Activated T-cell treated with anti-CD3 and anti-CD28 coated beads for 4 hours (primary cell): ENCODE results near the gene FBXO28.

ENCODE experiments used
- DNase-seq: peaks from one replicate; pipeline ENCODE4 v3.0.0-alpha.2; 2020

FBXO28 gene

GRCh38 chr1:224159541-224159940 lies 45.6 kb downstream of the FBXO28 start:
- DNase-seq = no peak

GRCh38 chr1:224160171-224160682 lies 46.3 kb downstream of the FBXO28 start:
- DNase-seq = no peak

- no peak for DNase-seq
Measured at GRCh38 chr1:224162768-224163167, 48.9 kb downstream of the FBXO28 start.

DNA sequence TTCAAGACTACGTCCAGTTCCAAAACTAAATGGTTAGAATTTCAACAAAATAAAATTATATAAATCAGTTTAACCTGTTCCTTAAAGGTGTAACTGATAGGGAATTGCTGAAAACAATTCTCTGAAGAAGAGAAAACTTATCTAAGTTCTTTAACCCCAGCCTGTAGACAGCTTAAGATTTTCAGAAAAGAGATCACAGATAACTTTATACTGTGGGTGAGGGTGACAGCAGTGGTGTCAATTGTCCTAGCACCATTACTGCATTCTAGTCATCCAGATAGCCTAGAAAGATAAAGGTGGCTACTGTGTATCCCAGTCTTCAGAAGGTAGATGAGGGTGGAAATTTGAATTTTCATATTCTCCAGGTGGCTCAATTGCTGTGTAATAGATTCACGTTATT lies 49.4 kb downstream of the FBXO28 start:
- DNase-seq = no peak

DNA sequence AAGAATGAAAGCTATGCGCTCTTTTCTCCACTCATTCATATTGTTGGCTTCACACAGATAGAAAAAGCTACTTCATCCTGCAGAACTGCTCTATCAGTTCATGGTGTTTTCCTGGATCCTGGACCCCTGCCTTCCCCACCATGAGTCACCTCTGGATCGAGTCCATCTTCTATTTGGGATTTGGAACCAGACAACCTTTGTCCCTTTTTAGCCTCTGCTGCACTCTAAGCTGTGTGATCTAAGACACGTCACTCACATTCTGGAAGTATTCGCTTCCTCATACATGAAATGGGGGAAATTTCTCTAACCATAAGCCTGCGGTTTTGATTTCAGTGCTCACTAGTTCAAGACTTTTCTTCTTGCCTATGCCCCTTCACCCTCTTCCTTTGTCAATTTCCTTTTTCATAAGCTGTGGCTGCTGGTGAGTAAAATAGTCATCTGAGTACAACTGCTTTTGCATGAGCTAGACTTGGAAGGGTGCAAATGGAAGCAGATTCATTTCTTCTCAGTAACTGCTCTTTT lies 55.0 kb downstream of the FBXO28 start:
- DNase-seq = no peak

DNA sequence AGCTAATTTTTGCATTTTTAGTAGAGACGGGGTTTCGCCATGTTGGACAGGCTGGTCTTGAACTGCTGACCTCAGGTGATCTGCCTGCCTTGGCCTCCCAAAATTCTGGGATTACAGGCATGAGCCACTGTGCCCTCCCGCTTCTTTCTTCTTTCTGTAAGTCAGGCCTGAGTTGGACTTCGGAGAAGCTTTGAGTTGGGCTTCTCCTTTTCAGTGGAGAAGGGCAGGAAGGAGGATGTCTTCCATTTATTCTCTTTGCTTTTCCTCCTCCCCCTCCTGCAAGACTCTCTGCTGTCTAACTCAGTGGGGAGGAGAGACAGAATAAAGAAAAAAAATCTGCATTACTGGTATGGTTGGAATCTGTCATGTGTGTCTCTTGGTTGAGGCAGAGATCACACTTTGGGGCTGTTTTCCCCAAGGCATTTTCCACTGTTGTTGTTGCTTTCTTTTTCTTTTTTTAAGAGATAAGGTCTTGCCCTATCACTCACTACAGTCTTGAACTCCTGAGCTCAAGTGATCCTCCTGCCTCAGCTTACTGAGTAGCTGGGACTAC lies 55.9 kb downstream of the FBXO28 start:
- no peak for DNase-seq

DNA sequence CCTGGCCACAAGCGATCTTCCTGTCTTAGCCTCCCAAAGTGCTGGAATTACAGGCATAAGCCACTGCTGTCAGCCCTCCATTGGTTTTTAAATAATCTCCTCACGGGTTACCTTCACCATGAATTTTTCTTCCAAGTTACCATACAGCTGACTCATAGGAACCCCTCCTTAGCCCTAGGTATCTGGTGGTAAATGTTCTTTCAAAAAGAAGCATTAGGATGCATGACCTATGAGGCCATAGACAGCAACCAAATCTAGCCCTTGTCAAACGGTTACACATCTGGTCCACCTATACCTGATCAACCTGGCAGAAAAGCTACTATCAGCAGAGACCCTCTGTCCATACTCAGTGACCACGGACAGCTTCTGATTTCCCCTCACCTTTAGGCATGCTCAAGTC lies 56.4 kb downstream of the FBXO28 start:
- DNase-seq = no peak

DNA sequence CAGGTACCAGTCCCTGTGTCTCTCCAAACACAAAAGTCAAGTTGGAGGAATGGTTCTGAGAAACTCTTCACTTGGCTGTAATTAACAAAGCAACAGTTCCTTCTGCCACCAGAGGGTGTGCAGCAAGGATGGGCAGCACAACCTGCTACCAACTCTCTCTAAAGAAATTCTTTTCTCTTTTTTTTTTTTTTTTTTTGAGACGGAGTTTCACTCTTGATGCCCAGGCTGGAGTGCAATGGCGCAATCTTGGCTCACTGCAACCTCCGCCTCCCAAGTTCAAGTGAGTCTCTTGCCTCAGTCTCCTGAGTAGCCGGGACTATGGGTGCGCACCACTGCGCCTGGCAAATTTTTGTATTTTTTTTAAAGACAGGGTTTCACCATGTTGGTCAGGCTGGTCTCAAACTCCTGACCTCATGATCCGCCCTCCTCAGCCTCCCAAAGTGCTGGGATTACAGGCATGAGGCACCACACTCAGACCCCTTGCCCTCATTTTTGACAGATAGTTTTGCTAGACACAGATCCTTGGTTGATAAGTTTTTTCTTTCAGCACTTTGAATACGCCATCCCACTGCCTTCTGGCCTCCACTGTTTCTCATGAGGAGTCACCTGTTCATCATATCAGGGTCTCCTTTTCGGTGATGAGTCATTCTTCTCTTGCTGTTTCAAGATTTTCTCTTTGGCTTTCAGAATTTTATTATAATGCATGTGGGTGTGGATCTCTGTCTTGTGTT lies 57.0 kb downstream of the FBXO28 start:
- DNase-seq = no peak

DNA sequence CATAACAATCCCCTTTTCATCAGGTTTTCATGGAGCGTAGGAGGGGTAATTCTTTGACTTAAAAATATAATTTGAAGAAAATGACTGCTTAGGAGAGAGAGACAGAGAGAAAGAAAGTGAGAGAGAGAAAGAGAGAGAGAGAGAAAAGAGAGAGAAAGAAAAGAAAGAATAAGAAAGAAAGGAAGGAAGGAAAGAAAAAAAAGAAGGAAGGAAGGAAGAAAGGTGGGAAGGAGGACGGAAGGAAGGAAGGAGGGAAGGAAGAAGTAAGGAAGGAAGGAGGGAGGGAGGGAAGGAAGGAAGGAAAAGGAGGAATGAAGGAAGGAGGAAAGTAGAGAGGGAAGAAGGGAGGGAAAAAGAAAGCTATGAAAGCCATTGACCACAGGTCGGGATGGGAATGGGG lies 58.3 kb downstream of the FBXO28 start:
- no peak for DNase-seq

- no peak for DNase-seq
Measured at GRCh38 chr1:224173523-224173922, 59.6 kb downstream of the FBXO28 start.

DNA sequence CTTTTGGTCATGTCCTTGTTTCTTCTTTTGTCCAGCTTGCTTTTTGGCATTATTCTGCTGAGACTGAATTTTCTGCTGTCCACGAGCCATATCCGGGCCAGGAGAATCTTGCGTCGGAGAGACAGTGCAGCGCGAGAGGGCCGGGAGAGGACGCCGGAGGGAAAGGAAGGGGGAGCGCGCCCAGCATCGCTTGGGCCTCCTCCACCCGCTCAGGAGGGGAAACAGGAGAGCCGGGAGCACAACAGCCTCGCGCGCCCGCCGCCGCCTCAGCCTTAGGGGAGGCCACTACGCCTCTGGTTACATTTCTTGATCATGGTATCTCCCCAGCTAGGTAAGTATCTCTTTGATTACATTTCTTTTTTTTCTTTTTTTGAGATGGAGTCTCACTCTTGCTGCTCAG lies 61.7 kb downstream of the FBXO28 start:
- no peak for DNase-seq

- no peak for DNase-seq
Measured at GRCh38 chr1:224177356-224177999, 63.6 kb downstream of the FBXO28 start.

DNA sequence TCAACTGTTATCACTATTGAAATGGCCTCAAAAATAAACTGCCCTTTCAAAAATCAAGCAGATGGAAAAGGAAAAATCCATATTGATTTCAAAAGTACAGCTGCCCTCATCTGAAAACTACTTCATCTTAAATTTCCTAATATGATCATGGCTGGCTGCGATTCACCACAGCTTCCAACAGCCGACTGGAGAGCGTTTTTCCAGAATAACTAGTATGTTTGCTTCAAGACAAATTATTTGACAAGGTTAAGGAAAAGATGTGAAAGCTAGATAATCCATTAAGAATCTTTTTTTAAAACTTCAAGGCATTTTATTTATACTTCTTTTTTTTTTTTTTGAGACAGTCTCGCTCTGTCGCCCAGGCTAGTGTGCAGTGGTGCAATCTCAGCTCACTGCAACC lies 65.0 kb downstream of the FBXO28 start:
- DNase-seq = no peak

GRCh38 chr1:224180783-224181452 lies 67.0 kb downstream of the FBXO28 start:
- DNase-seq = no peak

DNA sequence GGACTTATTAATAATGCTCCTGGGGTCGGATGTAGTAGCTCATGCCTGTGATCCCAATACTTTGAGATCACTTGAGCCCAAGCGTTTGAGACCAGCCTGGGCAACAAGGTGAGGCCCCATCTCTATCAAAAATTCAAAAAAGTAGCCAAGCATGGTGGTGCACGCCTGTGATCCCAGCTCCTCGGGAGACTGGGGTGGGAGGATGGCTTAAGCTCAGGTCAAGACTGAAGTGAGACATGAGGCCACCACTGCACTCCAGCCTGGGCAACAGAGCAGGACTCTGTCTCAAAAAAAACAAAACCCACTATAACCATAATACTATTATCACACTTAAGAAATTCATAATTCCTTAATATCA lies 67.5 kb downstream of the FBXO28 start:
- DNase-seq = no peak

GRCh38 chr1:224182057-224182865 lies 68.3 kb downstream of the FBXO28 start:
- peak; percentile 23 for DNase-seq

DNA sequence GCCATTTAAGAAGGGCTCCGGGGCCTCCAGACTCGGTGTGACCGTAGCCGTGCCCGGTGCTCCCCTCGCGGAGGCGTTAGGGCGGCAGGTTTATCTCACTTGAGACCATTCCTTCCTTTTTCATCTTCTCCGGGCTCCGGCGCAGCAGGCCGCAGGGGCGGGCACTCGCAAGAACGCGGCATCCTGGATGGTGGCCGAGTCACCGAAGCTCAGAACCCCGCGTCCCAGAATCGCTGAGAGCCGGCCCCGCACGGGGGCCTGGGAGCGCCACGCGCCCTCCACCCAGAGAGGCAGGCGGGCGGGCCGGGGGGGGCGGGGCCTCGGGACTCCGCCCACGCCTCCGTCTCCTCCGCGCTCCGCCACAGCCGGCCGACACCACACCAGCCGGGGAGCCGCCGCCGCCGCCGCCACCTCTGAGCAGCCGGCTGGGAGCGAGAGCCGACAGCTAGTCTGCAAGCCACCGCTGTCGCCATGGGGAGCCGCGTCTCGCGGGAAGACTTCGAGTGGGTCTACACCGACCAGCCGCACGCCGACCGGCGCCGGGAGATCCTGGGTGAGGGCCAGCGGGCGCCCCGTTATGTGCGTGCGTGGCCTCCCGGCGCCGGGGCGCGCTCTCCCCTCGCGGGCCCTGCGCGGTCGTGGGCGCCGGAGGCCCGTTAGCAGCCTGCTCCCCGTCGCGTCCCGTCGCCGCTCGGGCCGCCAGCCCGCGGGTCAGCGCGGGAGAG lies 69.1 kb downstream of the FBXO28 start, which contains the start of gene DEGS1:
DEGS1 (plus strand) TSS at position 375 of the 725 bp plus-strand sequence; CDS start at position 472, 97 bp downstream.
- peak; percentile 62 for DNase-seq

DNA sequence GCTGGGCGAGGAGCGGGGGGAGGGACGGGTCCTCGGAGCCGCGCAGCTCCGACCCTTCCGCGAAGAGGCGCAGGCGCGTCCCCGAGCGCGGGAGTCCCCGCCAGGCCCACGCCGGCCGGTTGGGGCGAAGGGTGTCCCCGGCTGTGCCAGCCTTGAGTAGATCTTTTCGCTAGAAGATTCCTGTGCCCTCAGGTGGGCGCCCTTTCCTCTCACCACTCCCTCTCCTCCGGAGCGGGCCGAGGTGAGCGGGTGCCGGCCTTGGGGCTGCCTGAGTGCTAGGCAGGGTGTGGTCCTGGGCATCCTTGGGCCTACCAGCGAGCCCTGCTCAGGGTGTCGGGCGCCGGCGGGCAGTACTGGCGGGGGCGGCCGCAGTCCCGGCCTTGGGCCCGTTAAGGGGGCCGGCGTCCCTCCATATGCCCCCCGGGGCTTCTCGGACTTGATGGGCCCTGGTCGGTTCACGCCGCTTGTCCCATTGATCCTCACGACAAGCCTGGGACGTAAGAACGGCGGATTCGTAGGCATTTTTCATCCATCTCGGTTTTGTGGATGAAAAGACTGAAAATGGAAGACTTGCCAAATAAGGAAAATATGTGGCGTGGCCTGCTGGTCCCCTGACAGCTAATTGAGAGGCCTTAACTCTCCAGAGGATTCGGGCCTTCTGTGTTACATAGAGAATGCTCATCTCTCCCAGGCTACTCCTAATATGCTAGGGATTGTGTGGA lies 69.8 kb downstream of the FBXO28 start:
- peak; percentile 36 for DNase-seq

DNA sequence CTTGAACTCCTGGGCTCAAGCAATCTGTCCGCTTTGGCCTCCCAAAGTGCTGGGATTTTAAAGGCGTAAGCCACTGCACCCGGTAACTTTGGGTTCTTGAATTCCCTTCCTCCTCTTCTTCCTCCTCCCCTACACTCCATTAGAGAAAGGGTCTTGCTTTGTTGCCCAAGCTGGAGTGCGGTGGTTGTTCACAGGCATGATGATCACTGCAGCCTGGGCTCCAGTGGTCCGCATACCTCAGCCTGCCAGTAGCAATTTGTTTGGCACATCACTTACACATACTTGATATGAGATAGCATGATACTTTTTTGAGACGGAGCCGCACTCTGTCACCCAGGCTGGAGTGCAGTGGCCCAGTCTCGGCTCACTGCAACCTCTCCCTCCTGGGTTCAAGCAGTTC lies 71.3 kb downstream of the FBXO28 start:
- DNase-seq = no peak

- DNase-seq = no peak
Measured at GRCh38 chr1:224188286-224188685, 74.4 kb downstream of the FBXO28 start.

DNA sequence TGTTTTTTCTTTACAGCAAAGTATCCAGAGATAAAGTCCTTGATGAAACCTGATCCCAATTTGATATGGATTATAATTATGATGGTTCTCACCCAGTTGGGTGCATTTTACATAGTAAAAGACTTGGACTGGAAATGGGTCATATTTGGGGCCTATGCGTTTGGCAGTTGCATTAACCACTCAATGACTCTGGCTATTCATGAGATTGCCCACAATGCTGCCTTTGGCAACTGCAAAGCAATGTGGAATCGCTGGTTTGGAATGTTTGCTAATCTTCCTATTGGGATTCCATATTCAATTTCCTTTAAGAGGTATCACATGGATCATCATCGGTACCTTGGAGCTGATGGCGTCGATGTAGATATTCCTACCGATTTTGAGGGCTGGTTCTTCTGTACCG lies 75.7 kb downstream of the FBXO28 start:
- DNase-seq = no peak
